WTC11 (cell line): ENCODE results near the gene NCAPD2. TPM values are rescaled to one million over a fixed set of nuclear protein-coding genes. Genes with fewer than 3 reads are reported as not detected.

Experiments
- ATAC-seq: fragments of 200-7000 bp; cut with Tn5 transposase; 2 replicates; pipeline ENCODE4 v1.10.0; 2021; ENCODE audit warnings: mild to moderate bottlenecking, moderate library complexity
- CTCF ChIA-PET: fragments of 300-600 bp; sonication (Branson Sonifier 250); formaldehyde crosslinking; loops from one replicate; lab custom pipeline; 2021; ENCODE audit warnings: antibody characterized with exemption; lab: Charles Lee
- POLR2A ChIA-PET: fragments of 350-600 bp; sonication (Branson Sonifier 250); formaldehyde crosslinking; loops from one replicate; lab custom pipeline; 2021; ENCODE audit warnings: antibody characterized with exemption; lab: Charles Lee
- DNase-seq: peaks from one replicate; pipeline ENCODE4 v3.0.0; 2021; ENCODE audit warnings: low spot score
- H3K27ac Mint-ChIP-seq: 2 replicates; pipeline ENCODE4 v1.8.0; 2021; ENCODE audit warnings: mixed read lengths
- H3K27me3 Mint-ChIP-seq: 2 replicates; pipeline ENCODE4 v1.8.0; 2021; ENCODE audit warnings: low read depth, mild to moderate bottlenecking, moderate library complexity, mixed read lengths
- H3K36me3 Mint-ChIP-seq: 2 replicates; pipeline ENCODE4 v1.8.0; 2021; ENCODE audit warnings: mixed read lengths
- H3K4me1 Mint-ChIP-seq: 2 replicates; pipeline ENCODE4 v1.8.0; 2022; ENCODE audit warnings: mixed read lengths
- H3K4me3 Mint-ChIP-seq: 2 replicates; pipeline ENCODE4 v1.8.0; 2021; ENCODE audit warnings: mild to moderate bottlenecking, moderate library complexity, mixed read lengths
- H3K9me3 Mint-ChIP-seq: 2 replicates; pipeline ENCODE4 v1.8.0; 2021; ENCODE audit warnings: mixed read lengths
- ELF4 ChIP-seq: sonication (generic); formaldehyde crosslinking; IDR thresholded peaks from 2 replicates; pipeline ENCODE4 v1.8.1; 2022; ENCODE audit warnings: low read depth, mild to moderate bottlenecking, moderate library complexity, missing genetic modification reagents
- GABPB1 ChIP-seq: sonication (generic); formaldehyde crosslinking; IDR thresholded peaks from 2 replicates; pipeline ENCODE4 v1.8.1; 2023; ENCODE audit warnings: mild to moderate bottlenecking, missing genetic modification reagents
- IRF2 ChIP-seq: sonication (generic); formaldehyde crosslinking; IDR thresholded peaks from 2 replicates; pipeline ENCODE4 v1.8.0; 2022; ENCODE audit warnings: low read depth, missing genetic modification reagents, borderline replicate concordance
- MAX ChIP-seq: sonication (generic); formaldehyde crosslinking; IDR thresholded peaks from 2 replicates; pipeline ENCODE4 v1.8.0; 2022; ENCODE audit warnings: mild to moderate bottlenecking, missing genetic modification reagents
- MLX ChIP-seq: sonication (generic); formaldehyde crosslinking; IDR thresholded peaks from 2 replicates; pipeline ENCODE4 v1.8.1; 2023; ENCODE audit warnings: mild to moderate bottlenecking, missing genetic modification reagents, moderate library complexity
- MYBL2 ChIP-seq: sonication (generic); formaldehyde crosslinking; IDR thresholded peaks from 2 replicates; pipeline ENCODE4 v1.8.1; 2023; ENCODE audit warnings: mild to moderate bottlenecking, moderate library complexity, missing genetic modification reagents
- NFYB ChIP-seq: sonication (generic); formaldehyde crosslinking; conservative IDR thresholded peaks from 2 replicates; pipeline ENCODE4 v1.8.0; 2022; ENCODE audit warnings: low read depth, missing genetic modification reagents
- PRRX2 ChIP-seq: fragments of 250-450 bp; sonication (Bioruptor Pico); IDR thresholded peaks from 2 replicates; pipeline ENCODE4 v1.8.0; 2021; ENCODE audit warnings: mild to moderate bottlenecking
- RORB ChIP-seq: fragments of 250-450 bp; sonication (Bioruptor Pico); IDR thresholded peaks from 2 replicates; pipeline ENCODE4 v1.9.0; 2021; ENCODE audit warnings: mild to moderate bottlenecking
- SMAD4 ChIP-seq: sonication (generic); formaldehyde crosslinking; IDR thresholded peaks from 2 replicates; pipeline ENCODE4 v1.8.0; 2022; ENCODE audit warnings: mild to moderate bottlenecking, missing genetic modification reagents
- SOX15 ChIP-seq: fragments of 250-450 bp; sonication (Bioruptor Pico); IDR thresholded peaks from 2 replicates; pipeline ENCODE4 v1.9.0; 2021; ENCODE audit warnings: mild to moderate bottlenecking
- TEAD4 ChIP-seq: sonication (generic); formaldehyde crosslinking; IDR thresholded peaks from 2 replicates; pipeline ENCODE4 v1.8.0; 2022; ENCODE audit warnings: mild to moderate bottlenecking, missing genetic modification reagents
- ZNF219 ChIP-seq: sonication (generic); formaldehyde crosslinking; IDR thresholded peaks from 2 replicates; pipeline ENCODE4 v1.8.0; 2023; ENCODE audit warnings: missing genetic modification reagents, mild to moderate bottlenecking, borderline replicate concordance
- ZNF317 ChIP-seq: sonication (generic); formaldehyde crosslinking; IDR thresholded peaks from 2 replicates; pipeline ENCODE4 v1.8.1; 2023; ENCODE audit warnings: low read depth, mild to moderate bottlenecking, moderate library complexity, missing genetic modification reagents, borderline replicate concordance
- ZNF396 ChIP-seq: fragments of 250-450 bp; sonication (Bioruptor Pico); IDR thresholded peaks from 2 replicates; pipeline ENCODE4 v1.8.0; 2021; ENCODE audit warnings: mild to moderate bottlenecking, moderate library complexity, borderline replicate concordance
- ZNF512 ChIP-seq: sonication (generic); formaldehyde crosslinking; IDR thresholded peaks from 2 replicates; pipeline ENCODE4 v1.8.1; 2022; ENCODE audit warnings: missing genetic modification reagents, borderline replicate concordance
- ZSCAN18 ChIP-seq: fragments of 250-450 bp; sonication (Bioruptor Pico); IDR thresholded peaks from 2 replicates; pipeline ENCODE4 v2.1.2; 2022; ENCODE audit warnings: mild to moderate bottlenecking, moderate library complexity
- total RNA-seq: library from RNA; stranded (reverse); gene quantifications from 3 replicates; pipeline ENCODE4 v1.2.3, GENCODE V29; 2021
- TF ChIP-seq, protein P1 (sequence below): sonication (generic); formaldehyde crosslinking; IDR thresholded peaks from 2 replicates; pipeline ENCODE4 v1.8.1; 2023; ENCODE audit warnings: mild to moderate bottlenecking, missing genetic modification reagents, borderline replicate concordance
- TF ChIP-seq, protein P2 (sequence below): sonication (generic); formaldehyde crosslinking; IDR thresholded peaks from 2 replicates; pipeline ENCODE4 v1.8.0; 2022; ENCODE audit warnings: mild to moderate bottlenecking, missing genetic modification reagents
- TF ChIP-seq, protein P3 (sequence below): sonication (generic); formaldehyde crosslinking; IDR thresholded peaks from 2 replicates; pipeline ENCODE4 v1.8.1; 2022; ENCODE audit warnings: mild to moderate bottlenecking, missing genetic modification reagents, moderate library complexity, borderline replicate concordance
- TF ChIP-seq, protein P4 (sequence below): sonication (generic); formaldehyde crosslinking; conservative IDR thresholded peaks from 2 replicates; pipeline ENCODE4 v1.8.1; 2022; ENCODE audit warnings: mild to moderate bottlenecking, missing genetic modification reagents

NCAPD2 gene
- total RNA-seq, 1 experiment from 2014 or later, result 141 TPM

- no peak for TF ChIP-seq MLX (CRISPR knock-in tag)
These were observed 54.1 kb downstream of the NCAPD2 start (continued) for GRCh38 chr12:6547987-6548386.

DNA sequence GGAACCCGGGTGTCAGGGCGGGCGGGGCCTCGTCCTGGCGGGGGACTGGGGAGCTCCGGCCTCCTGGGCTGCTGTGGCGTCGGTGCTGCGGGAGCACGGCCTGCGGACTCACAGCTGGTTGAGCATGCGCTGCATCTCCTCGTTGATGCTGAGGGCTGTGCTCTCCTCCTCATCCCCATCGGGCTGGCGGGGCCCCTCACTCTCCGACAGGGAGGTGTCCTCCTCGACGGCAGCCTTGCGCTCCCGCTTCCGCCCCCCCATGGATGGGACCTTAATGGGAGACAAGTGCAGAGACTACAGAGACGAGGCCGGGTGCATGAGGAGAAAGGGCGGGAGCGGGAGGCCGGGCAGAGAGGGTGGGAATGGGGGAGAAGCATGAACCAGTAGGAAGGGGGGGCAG lies 54.7 kb downstream of the NCAPD2 start:
- Mint-ChIP-seq H3K27ac (no peak overlapping the region), H3K27me3 (no peaks in the 10 kb centered on the region; the same call in 1 of the 2 replicates), H3K4me3 (no peak overlapping the region), H3K9me3 (no peaks in the 10 kb centered on the region), H3K4me1 (peaks cover 15% of the 10 kb centered on the region), H3K36me3 (peaks cover 41% of the 10 kb centered on the region)
- ATAC-seq (no peak), DNase-seq (no peak)
- TF ChIP-seq, protein P1, sequence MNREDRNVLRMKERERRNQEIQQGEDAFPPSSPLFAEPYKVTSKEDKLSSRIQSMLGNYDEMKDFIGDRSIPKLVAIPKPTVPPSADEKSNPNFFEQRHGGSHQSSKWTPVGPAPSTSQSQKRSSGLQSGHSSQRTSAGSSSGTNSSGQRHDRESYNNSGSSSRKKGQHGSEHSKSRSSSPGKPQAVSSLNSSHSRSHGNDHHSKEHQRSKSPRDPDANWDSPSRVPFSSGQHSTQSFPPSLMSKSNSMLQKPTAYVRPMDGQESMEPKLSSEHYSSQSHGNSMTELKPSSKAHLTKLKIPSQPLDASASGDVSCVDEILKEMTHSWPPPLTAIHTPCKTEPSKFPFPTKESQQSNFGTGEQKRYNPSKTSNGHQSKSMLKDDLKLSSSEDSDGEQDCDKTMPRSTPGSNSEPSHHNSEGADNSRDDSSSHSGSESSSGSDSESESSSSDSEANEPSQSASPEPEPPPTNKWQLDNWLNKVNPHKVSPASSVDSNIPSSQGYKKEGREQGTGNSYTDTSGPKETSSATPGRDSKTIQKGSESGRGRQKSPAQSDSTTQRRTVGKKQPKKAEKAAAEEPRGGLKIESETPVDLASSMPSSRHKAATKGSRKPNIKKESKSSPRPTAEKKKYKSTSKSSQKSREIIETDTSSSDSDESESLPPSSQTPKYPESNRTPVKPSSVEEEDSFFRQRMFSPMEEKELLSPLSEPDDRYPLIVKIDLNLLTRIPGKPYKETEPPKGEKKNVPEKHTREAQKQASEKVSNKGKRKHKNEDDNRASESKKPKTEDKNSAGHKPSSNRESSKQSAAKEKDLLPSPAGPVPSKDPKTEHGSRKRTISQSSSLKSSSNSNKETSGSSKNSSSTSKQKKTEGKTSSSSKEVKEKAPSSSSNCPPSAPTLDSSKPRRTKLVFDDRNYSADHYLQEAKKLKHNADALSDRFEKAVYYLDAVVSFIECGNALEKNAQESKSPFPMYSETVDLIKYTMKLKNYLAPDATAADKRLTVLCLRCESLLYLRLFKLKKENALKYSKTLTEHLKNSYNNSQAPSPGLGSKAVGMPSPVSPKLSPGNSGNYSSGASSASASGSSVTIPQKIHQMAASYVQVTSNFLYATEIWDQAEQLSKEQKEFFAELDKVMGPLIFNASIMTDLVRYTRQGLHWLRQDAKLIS (CRISPR knock-in tag), result no peak
- TF ChIP-seq, protein P2, sequence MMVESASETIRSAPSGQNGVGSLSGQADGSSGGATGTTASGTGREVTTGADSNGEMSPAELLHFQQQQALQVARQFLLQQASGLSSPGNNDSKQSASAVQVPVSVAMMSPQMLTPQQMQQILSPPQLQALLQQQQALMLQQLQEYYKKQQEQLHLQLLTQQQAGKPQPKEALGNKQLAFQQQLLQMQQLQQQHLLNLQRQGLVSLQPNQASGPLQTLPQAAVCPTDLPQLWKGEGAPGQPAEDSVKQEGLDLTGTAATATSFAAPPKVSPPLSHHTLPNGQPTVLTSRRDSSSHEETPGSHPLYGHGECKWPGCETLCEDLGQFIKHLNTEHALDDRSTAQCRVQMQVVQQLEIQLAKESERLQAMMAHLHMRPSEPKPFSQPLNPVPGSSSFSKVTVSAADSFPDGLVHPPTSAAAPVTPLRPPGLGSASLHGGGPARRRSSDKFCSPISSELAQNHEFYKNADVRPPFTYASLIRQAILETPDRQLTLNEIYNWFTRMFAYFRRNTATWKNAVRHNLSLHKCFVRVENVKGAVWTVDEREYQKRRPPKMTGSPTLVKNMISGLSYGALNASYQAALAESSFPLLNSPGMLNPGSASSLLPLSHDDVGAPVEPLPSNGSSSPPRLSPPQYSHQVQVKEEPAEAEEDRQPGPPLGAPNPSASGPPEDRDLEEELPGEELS, result no peak
- TF ChIP-seq ZNF512 (CRISPR knock-in tag), result no peak
- TF ChIP-seq, protein P3, sequence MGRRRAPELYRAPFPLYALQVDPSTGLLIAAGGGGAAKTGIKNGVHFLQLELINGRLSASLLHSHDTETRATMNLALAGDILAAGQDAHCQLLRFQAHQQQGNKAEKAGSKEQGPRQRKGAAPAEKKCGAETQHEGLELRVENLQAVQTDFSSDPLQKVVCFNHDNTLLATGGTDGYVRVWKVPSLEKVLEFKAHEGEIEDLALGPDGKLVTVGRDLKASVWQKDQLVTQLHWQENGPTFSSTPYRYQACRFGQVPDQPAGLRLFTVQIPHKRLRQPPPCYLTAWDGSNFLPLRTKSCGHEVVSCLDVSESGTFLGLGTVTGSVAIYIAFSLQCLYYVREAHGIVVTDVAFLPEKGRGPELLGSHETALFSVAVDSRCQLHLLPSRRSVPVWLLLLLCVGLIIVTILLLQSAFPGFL (CRISPR knock-in tag), result no peak
- TF ChIP-seq RORB (CRISPR knock-in tag), result no peak
- no peak for TF ChIP-seq ELF4 (CRISPR knock-in tag)
- POLR2A ChIA-PET, result no interaction called here
- CTCF ChIA-PET, result interaction anchor here (1.1 to 13.4 kb wide), 2 partner anchors 10 kb away, joined by 5 to 195 read pairs; no protein-coding TSS in a partner anchor

DNA sequence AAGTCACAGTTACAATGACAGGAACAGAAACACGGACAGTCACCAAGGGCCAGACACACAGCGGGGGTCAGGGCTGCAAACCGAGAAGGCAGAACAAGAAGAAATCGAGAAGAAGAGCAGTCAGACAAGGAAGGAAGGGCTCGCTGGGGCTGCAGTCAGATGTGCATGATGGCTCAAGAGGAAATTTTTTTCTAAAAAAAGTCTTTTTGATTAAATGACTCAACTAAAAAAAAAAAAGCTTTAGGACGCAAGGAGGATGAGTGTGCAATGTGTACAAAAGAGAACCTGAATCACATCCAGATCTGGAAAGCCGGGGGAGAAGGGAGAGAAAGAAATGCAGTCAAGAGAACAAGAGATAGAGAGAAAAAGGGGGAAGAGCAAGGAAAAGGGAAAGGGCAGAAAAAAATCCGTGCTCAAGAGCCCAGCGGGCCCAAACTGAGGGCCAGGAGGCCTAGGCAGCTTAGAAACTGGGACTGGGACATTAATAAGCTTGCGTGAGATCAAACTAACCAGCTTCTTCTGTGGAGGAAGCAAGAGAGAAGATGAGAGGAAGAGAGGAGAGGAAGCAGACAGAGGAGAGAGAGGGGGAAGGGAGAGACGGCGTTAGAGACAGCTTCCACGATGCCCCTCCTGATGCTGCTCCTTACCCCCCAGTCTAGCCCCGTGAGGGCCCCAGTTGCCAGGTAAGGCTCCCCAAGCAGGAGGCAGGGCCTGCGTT lies 55.2 kb downstream of the NCAPD2 start:
- no peak for ATAC-seq
- Mint-ChIP-seq H3K4me3 (no peak overlapping the region), H3K36me3 (peaks cover 39% of the 10 kb centered on the region), H3K4me1 (peaks cover 18% of the 10 kb centered on the region), H3K27ac (peak overlapping the region; percentile 75; the same call in 1 of the 2 replicates)
- ChIA-PET POLR2A (no interaction called here), CTCF (interaction anchor here (1.1 to 13.4 kb wide), 2 partner anchors 9 to 10 kb away, joined by 5 to 195 read pairs; no protein-coding TSS in a partner anchor)
- TF ChIP-seq ZSCAN18 (CRISPR knock-in tag) (no peak), ZNF317 (CRISPR knock-in tag) (no peak), SMAD4 (no peak), NFYB (CRISPR knock-in tag) (no peak), IRF2 (CRISPR knock-in tag) (no peak), MYBL2 (CRISPR knock-in tag) (no peak), SOX15 (CRISPR knock-in tag) (no peak), RORB (CRISPR knock-in tag) (no peak), ZNF396 (no peak), TEAD4 (no peak), PRRX2 (CRISPR knock-in tag) (no peak), GABPB1 (CRISPR knock-in tag) (no peak), ZNF219 (CRISPR knock-in tag) (no peak), MAX (CRISPR knock-in tag) (no peak)
- TF ChIP-seq, protein P4, sequence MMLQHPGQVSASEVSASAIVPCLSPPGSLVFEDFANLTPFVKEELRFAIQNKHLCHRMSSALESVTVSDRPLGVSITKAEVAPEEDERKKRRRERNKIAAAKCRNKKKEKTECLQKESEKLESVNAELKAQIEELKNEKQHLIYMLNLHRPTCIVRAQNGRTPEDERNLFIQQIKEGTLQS (CRISPR knock-in tag), result no peak
- TF ChIP-seq, all 79 proteins: peak for 0
- no peak for DNase-seq
- H3K9me3 Mint-ChIP-seq, result no peaks in the 10 kb centered on the region
- H3K27me3 Mint-ChIP-seq, result no peaks in the 10 kb centered on the region; the same call in 1 of the 2 replicates
